CD8-positive, alpha-beta memory T cell (primary cell): ENCODE data around the gene DRD3. TPM values are rescaled to one million over a fixed set of nuclear protein-coding genes. Genes with fewer than 3 reads are reported as not detected.

Experiments used
- CTCF ChIA-PET: fragments of 350-600 bp; sonication (Branson Sonifier 250); formaldehyde crosslinking; loops from one replicate; lab custom pipeline; 2021; ENCODE audit warnings: antibody characterized with exemption; lab: Charles Lee
- POLR2A ChIA-PET: fragments of 350-600 bp; sonication (Branson Sonifier 250); formaldehyde crosslinking; loops from one replicate; lab custom pipeline; 2021; ENCODE audit warnings: antibody characterized with exemption; lab: Charles Lee
- DNase-seq, 5 donors: peaks; one replicate each; pipeline versions ENCODE4 v3.0.0 to v3.0.0-alpha.2; 2020 to 2022; ENCODE audit warnings: mixed read lengths in 1 of 5
- H3K27ac ChIP-seq: one replicate; pipeline ENCODE4 v1.7.0; 2013; ENCODE audit warnings: low read depth, mild to moderate bottlenecking, low read length, moderate library complexity
- H3K27me3 ChIP-seq: 2 replicates; pipeline ENCODE4 v1.7.0; 2013; ENCODE audit warnings: low read length, mild to moderate bottlenecking; ENCODE audit not compliant: insufficient read depth, poor library complexity, severe bottlenecking
- H3K36me3 ChIP-seq: 2 replicates; pipeline ENCODE4 v1.7.0; 2013; ENCODE audit warnings: mild to moderate bottlenecking, low read length, moderate library complexity; ENCODE audit not compliant: insufficient read depth
- H3K4me1 ChIP-seq: 2 replicates; pipeline ENCODE4 v1.7.0; 2013; ENCODE audit warnings: mild to moderate bottlenecking, low read length, moderate library complexity; ENCODE audit not compliant: insufficient read depth
- H3K4me3 ChIP-seq: 2 replicates; pipeline ENCODE4 v1.7.0; 2013; ENCODE audit warnings: mild to moderate bottlenecking, low read length
- H3K9me3 ChIP-seq: 2 replicates; pipeline ENCODE4 v1.7.0; 2013; ENCODE audit warnings: mild to moderate bottlenecking, low read length
- H3K27ac Mint-ChIP-seq, 8 donors: one replicate each; pipeline ENCODE4 v1.8.0; 2020 to 2021; ENCODE audit warnings: mixed read lengths in 8 of 8, mild to moderate bottlenecking in 6 of 8, inconsistent platforms in 3 of 8, moderate library complexity in 3 of 8
- H3K27me3 Mint-ChIP-seq, 2 donors: one replicate each; pipeline ENCODE4 v1.8.0; 2020 to 2021; ENCODE audit warnings: mixed read lengths in 2 of 2, mild to moderate bottlenecking in 1 of 2, moderate library complexity in 1 of 2
- H3K36me3 Mint-ChIP-seq, 3 donors: one replicate each; pipeline ENCODE4 v1.8.0; 2020 to 2021; ENCODE audit warnings: mixed read lengths in 3 of 3, inconsistent platforms in 1 of 3, mild to moderate bottlenecking in 1 of 3
- H3K4me1 Mint-ChIP-seq, 3 donors: one replicate each; pipeline ENCODE4 v1.8.0; 2020 to 2021; ENCODE audit warnings: mixed read lengths in 3 of 3, inconsistent platforms in 1 of 3, mild to moderate bottlenecking in 1 of 3
- H3K4me3 Mint-ChIP-seq, 7 donors: one replicate each; pipeline ENCODE4 v1.8.0; 2020 to 2021; ENCODE audit warnings: mixed read lengths in 7 of 7, mild to moderate bottlenecking in 6 of 7, moderate library complexity in 4 of 7, inconsistent platforms in 2 of 7
- H3K9me3 Mint-ChIP-seq, 5 donors: one replicate each; pipeline ENCODE4 v1.8.0; 2020 to 2022; ENCODE audit warnings: mixed read lengths in 5 of 5, mild to moderate bottlenecking in 3 of 5, moderate library complexity in 2 of 5, inconsistent platforms in 1 of 5
- polyA plus RNA-seq: library from polyadenylated mRNA; unstranded; fragments of 300-500 nt; fragmentation: Illumina TruSeq; gene quantifications from one replicate; pipeline ENCODE4 v1.2.3, GENCODE V29; 2021
- total RNA-seq, 2 experiments: library from RNA; stranded (reverse); gene quantifications; one replicate each; pipeline ENCODE4 v1.2.3, GENCODE V29; 2021

DRD3 gene
- total and polyA plus RNA-seq, 3 experiments from 2014 or later, result 0.13 TPM; not detected in 2

GRCh38 chr3:114139836-114140235 is 39.0 kb downstream of the DRD3 start:
- no peaks in the 10 kb centered on the region for H3K36me3 ChIP-seq
- Mint-ChIP-seq H3K27me3 (peaks cover 0 to 5% of the 10 kb centered on the region in 2 donors), H3K4me3 (no peak overlapping the region), H3K4me1 (no peaks in the 10 kb centered on the region), H3K9me3 (peaks cover 0 to 2% (median 0%) of the 10 kb centered on the region in 5 donors), H3K36me3 (peaks cover 0 to 15% (median 3%) of the 10 kb centered on the region in 3 donors), H3K27ac (no peak overlapping the region)
- ChIA-PET CTCF (no interaction called here), POLR2A (no interaction called here)
- no peaks in the 10 kb centered on the region for H3K9me3 ChIP-seq
- no peaks in the 10 kb centered on the region for H3K27me3 ChIP-seq
- no peak overlapping the region for H3K27ac ChIP-seq
- no peaks in the 10 kb centered on the region for H3K4me1 ChIP-seq
- no peak overlapping the region for H3K4me3 ChIP-seq
- DNase-seq, result no peak

GRCh38 chr3:114133947-114134346 is 44.9 kb downstream of the DRD3 start:
- Mint-ChIP-seq H3K4me1 (no peaks in the 10 kb centered on the region), H3K4me3 (no peak overlapping the region), H3K27me3 (peaks cover 8 to 12% of the 10 kb centered on the region in 2 donors), H3K9me3 (peaks cover 0 to 2% (median 0%) of the 10 kb centered on the region in 5 donors), H3K27ac (no peak overlapping the region), H3K36me3 (peaks cover 0 to 17% (median 2%) of the 10 kb centered on the region in 3 donors)
- no peaks in the 10 kb centered on the region for H3K4me1 ChIP-seq
- no peak for DNase-seq
- no peak overlapping the region for H3K27ac ChIP-seq
- H3K4me3 ChIP-seq, result no peak overlapping the region
- H3K27me3 ChIP-seq, result no peaks in the 10 kb centered on the region
- POLR2A ChIA-PET, result no interaction called here
- CTCF ChIA-PET, result no interaction called here
- H3K36me3 ChIP-seq, result no peaks in the 10 kb centered on the region
- no peaks in the 10 kb centered on the region for H3K9me3 ChIP-seq

GRCh38 chr3:114132500-114132899 is 46.4 kb downstream of the DRD3 start:
- Mint-ChIP-seq H3K4me3 (no peak overlapping the region), H3K36me3 (peaks cover 0 to 11% (median 2%) of the 10 kb centered on the region in 3 donors), H3K27ac (no peak overlapping the region), H3K9me3 (peaks cover 0 to 2% (median 0%) of the 10 kb centered on the region in 5 donors), H3K4me1 (no peaks in the 10 kb centered on the region), H3K27me3 (peaks cover 8 to 12% of the 10 kb centered on the region in 2 donors)
- no peaks in the 10 kb centered on the region for H3K36me3 ChIP-seq
- POLR2A ChIA-PET, result no interaction called here
- no peaks in the 10 kb centered on the region for H3K4me1 ChIP-seq
- CTCF ChIA-PET, result no interaction called here
- H3K4me3 ChIP-seq, result no peak overlapping the region
- H3K27ac ChIP-seq, result no peak overlapping the region
- no peak for DNase-seq
- H3K9me3 ChIP-seq, result no peaks in the 10 kb centered on the region
- no peaks in the 10 kb centered on the region for H3K27me3 ChIP-seq

- Mint-ChIP-seq H3K4me3 (no peak overlapping the region), H3K4me1 (no peaks in the 10 kb centered on the region), H3K9me3 (no peaks in the 10 kb centered on the region), H3K27me3 (peaks cover 12 to 16% of the 10 kb centered on the region in 2 donors), H3K36me3 (no peaks in the 10 kb centered on the region), H3K27ac (no peak overlapping the region)
- ChIA-PET CTCF (no interaction called here), POLR2A (no interaction called here)
- no peaks in the 10 kb centered on the region for H3K9me3 ChIP-seq
- H3K4me3 ChIP-seq, result no peak overlapping the region
- H3K36me3 ChIP-seq, result no peaks in the 10 kb centered on the region
- DNase-seq, result no peak
- H3K27me3 ChIP-seq, result no peaks in the 10 kb centered on the region
- H3K4me1 ChIP-seq, result no peaks in the 10 kb centered on the region
- no peak overlapping the region for H3K27ac ChIP-seq
These were observed 50.0 kb downstream of the DRD3 start for GRCh38 chr3:114128826-114129225.

GRCh38 chr3:114128231-114128630 is 50.6 kb downstream of the DRD3 start:
- no peak overlapping the region for H3K4me3 Mint-ChIP-seq
- H3K4me1 Mint-ChIP-seq, result no peaks in the 10 kb centered on the region
- H3K4me3 ChIP-seq, result no peak overlapping the region
- H3K4me1 ChIP-seq, result no peaks in the 10 kb centered on the region
- no peaks in the 10 kb centered on the region for H3K9me3 ChIP-seq
- ChIA-PET POLR2A (no interaction called here), CTCF (no interaction called here)
- H3K27ac ChIP-seq, result no peak overlapping the region
- H3K27me3 ChIP-seq, result no peaks in the 10 kb centered on the region
- no peak for DNase-seq
- no peaks in the 10 kb centered on the region for H3K36me3 Mint-ChIP-seq
- peaks cover 14 to 22% of the 10 kb centered on the region in 2 donors for H3K27me3 Mint-ChIP-seq
- no peaks in the 10 kb centered on the region for H3K36me3 ChIP-seq
- H3K9me3 Mint-ChIP-seq, result no peaks in the 10 kb centered on the region
- no peak overlapping the region for H3K27ac Mint-ChIP-seq

GRCh38 chr3:114127517-114127916 is 51.3 kb downstream of the DRD3 start:
- H3K27ac Mint-ChIP-seq, result no peak overlapping the region
- H3K27me3 Mint-ChIP-seq, result peaks cover 14 to 25% of the 10 kb centered on the region in 2 donors
- Histone ChIP-seq H3K36me3 (no peaks in the 10 kb centered on the region), H3K9me3 (no peaks in the 10 kb centered on the region), H3K27ac (no peak overlapping the region), H3K4me3 (no peak overlapping the region), H3K4me1 (no peaks in the 10 kb centered on the region), H3K27me3 (no peaks in the 10 kb centered on the region)
- DNase-seq, result no peak
- no peaks in the 10 kb centered on the region for H3K9me3 Mint-ChIP-seq
- H3K4me3 Mint-ChIP-seq, result no peak overlapping the region
- POLR2A ChIA-PET, result no interaction called here
- CTCF ChIA-PET, result no interaction called here
- no peaks in the 10 kb centered on the region for H3K4me1 Mint-ChIP-seq
- H3K36me3 Mint-ChIP-seq, result no peaks in the 10 kb centered on the region

GRCh38 chr3:114126461-114126860 is 52.4 kb downstream of the DRD3 start:
- H3K4me1 ChIP-seq, result no peaks in the 10 kb centered on the region
- Mint-ChIP-seq H3K9me3 (no peaks in the 10 kb centered on the region), H3K4me1 (no peaks in the 10 kb centered on the region), H3K27me3 (peaks cover 10 to 18% of the 10 kb centered on the region in 2 donors), H3K36me3 (no peaks in the 10 kb centered on the region), H3K4me3 (no peak overlapping the region), H3K27ac (no peak overlapping the region)
- H3K9me3 ChIP-seq, result no peaks in the 10 kb centered on the region
- DNase-seq, result no peak
- H3K36me3 ChIP-seq, result no peaks in the 10 kb centered on the region
- no peaks in the 10 kb centered on the region for H3K27me3 ChIP-seq
- ChIA-PET POLR2A (no interaction called here), CTCF (no interaction called here)
- H3K27ac ChIP-seq, result no peak overlapping the region
- H3K4me3 ChIP-seq, result no peak overlapping the region

GRCh38 chr3:114122027-114122709 is 56.7 kb downstream of the DRD3 start:
- Histone ChIP-seq H3K27ac (no peak overlapping the region), H3K4me1 (no peaks in the 10 kb centered on the region), H3K36me3 (no peaks in the 10 kb centered on the region), H3K9me3 (no peaks in the 10 kb centered on the region), H3K27me3 (no peaks in the 10 kb centered on the region), H3K4me3 (no peak overlapping the region)
- no peak for DNase-seq
- POLR2A ChIA-PET, result no interaction called here
- H3K27me3 Mint-ChIP-seq, result peaks cover 9 to 18% of the 10 kb centered on the region in 2 donors
- H3K9me3 Mint-ChIP-seq, result no peaks in the 10 kb centered on the region
- H3K4me1 Mint-ChIP-seq, result no peaks in the 10 kb centered on the region
- H3K36me3 Mint-ChIP-seq, result no peaks in the 10 kb centered on the region
- no peak overlapping the region for H3K4me3 Mint-ChIP-seq
- CTCF ChIA-PET, result no interaction called here
- no peak overlapping the region for H3K27ac Mint-ChIP-seq
